Fibroblast of lung (primary cell): ENCODE results near the gene RACGAP1.

ENCODE experiments used
- EZH2 ChIP-seq: IDR thresholded peaks from 2 replicates; pipeline ENCODE4 v1.5.1; 2012; ENCODE audit warnings: low read length, control low read depth, mild to moderate bottlenecking; ENCODE audit errors: missing control alignments
- TF ChIP-seq, protein P1 (sequence below), 2 donors: IDR thresholded peaks in 1 of 2; conservative IDR thresholded peaks in 1 of 2; 1 replicate in 1 of 2; 2 replicates in 1 of 2; pipeline ENCODE4 v1.5.1; 2011 to 2012; ENCODE audit warnings: low read length in 2 of 2, control low read depth in 1 of 2, inconsistent platforms in 1 of 2, low read depth in 1 of 2, mild to moderate bottlenecking in 1 of 2

DNA sequence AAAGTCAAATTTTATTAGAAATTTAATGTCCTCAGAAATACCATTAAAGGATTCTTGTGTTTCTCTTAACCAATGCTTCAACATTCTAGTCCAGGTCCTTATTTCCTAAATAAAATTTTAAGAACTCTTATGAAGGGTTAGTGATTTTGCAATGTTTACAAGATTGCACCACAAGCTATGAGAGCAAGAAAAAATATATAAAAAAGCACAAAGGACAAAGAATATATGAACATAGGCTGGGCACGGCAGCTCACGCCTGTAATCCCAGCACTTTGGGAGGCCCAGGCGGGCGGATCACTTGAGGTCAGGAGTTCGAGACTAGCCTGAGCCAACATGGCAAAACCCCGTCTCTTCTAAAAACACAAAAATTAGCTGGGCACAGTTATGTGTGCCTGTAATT lies 7.7 kb downstream of the RACGAP1 start:
- TF ChIP-seq, protein P1, sequence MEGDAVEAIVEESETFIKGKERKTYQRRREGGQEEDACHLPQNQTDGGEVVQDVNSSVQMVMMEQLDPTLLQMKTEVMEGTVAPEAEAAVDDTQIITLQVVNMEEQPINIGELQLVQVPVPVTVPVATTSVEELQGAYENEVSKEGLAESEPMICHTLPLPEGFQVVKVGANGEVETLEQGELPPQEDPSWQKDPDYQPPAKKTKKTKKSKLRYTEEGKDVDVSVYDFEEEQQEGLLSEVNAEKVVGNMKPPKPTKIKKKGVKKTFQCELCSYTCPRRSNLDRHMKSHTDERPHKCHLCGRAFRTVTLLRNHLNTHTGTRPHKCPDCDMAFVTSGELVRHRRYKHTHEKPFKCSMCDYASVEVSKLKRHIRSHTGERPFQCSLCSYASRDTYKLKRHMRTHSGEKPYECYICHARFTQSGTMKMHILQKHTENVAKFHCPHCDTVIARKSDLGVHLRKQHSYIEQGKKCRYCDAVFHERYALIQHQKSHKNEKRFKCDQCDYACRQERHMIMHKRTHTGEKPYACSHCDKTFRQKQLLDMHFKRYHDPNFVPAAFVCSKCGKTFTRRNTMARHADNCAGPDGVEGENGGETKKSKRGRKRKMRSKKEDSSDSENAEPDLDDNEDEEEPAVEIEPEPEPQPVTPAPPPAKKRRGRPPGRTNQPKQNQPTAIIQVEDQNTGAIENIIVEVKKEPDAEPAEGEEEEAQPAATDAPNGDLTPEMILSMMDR (conservative IDR thresholded peaks at IDR 0.05 in 1 of 2, IDR thresholded peaks at IDR 0.05 in 1 of 2; ENCODE audit: low read depth in 1 of 2, low read length in 2 of 2) = no peak
- no peak for TF ChIP-seq EZH2
